Left ventricle myocardium inferior (tissue), 1 donor: ENCODE data around the gene GCNA. TPM values are rescaled to one million over a fixed set of nuclear protein-coding genes. Genes with fewer than 3 reads are reported as not detected.

Experiments
- DNase-seq: peaks from one replicate; pipeline ENCODE4 v3.0.0-alpha.2; 2020
- H3K27ac ChIP-seq: fragments of 200-600 bp; replicated peaks from 2 replicates; pipeline ENCODE4 v1.8.0; 2021
- H3K27me3 ChIP-seq: fragments of 200-600 bp; 2 replicates; pipeline ENCODE4 v1.8.0; 2021; ENCODE audit warnings: low read depth
- H3K36me3 ChIP-seq: fragments of 200-600 bp; 2 replicates; pipeline ENCODE4 v1.8.0; 2021
- H3K4me1 ChIP-seq: fragments of 200-600 bp; 2 replicates; pipeline ENCODE4 v1.8.0; 2021
- H3K4me3 ChIP-seq: fragments of 200-600 bp; 2 replicates; pipeline ENCODE4 v1.8.0; 2021; ENCODE audit warnings: mild to moderate bottlenecking, moderate library complexity
- H3K9me3 ChIP-seq: fragments of 200-600 bp; replicated peaks from 2 replicates; pipeline ENCODE4 v1.8.0; 2021
- CTCF ChIP-seq: fragments of 200-600 bp; IDR thresholded peaks from 2 replicates; pipeline ENCODE4 v1.8.0; 2021; ENCODE audit warnings: antibody characterized with exemption, mild to moderate bottlenecking, borderline replicate concordance
- intact Hi-C: fragments of 100-400 bp; cut with micrococcal nuclease; formaldehyde crosslinking; loops from one replicate; pipeline ENCODE4 v1.11.0; 2022
- total RNA-seq: library from RNA; stranded (reverse); fragmentation: NEBNext Ultra II Directional; extraction: Animal tissue kit (Norgen Biotek cat#: 25700); gene quantifications from one replicate; pipeline ENCODE4 v1.2.1, GENCODE V29; 2021
- donor health status: DM: no; HTN: yes; CAD: no; lungs with severe emphysema.

The GCNA gene
- total RNA-seq, 1 donor from 2014 or later, result 1.4 TPM

DNA sequence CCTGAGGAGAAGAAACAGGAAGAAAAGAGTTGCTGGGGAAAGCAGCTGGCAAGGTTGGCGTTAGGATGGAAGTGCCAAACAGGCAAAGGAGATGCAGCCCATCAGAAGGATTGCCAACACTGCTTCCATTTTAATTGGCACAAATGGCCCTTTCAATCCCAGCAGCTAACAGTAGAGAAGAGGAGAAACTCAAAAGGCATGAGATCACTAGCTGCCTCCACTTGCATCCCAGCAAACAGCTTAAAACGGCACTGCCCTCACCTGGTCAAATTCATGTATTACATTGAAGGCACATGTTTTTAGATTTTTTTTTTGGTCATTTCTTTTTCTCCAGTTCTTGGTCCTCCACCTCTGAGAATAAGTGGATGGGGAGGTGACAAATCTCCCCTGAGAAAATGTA lies 74.2 kb downstream of the GCNA start:
- Histone ChIP-seq H3K4me3 (no peak overlapping the region), H3K4me1 (no peaks in the 10 kb centered on the region), H3K27ac (no peak overlapping the region), H3K36me3 (no peaks in the 10 kb centered on the region), H3K27me3 (no peaks in the 10 kb centered on the region), H3K9me3 (no peaks in the 10 kb centered on the region)
- intact Hi-C loops, result no loop called here
- DNase-seq, result no peak
- TF ChIP-seq CTCF, result peak; percentile 66

DNA sequence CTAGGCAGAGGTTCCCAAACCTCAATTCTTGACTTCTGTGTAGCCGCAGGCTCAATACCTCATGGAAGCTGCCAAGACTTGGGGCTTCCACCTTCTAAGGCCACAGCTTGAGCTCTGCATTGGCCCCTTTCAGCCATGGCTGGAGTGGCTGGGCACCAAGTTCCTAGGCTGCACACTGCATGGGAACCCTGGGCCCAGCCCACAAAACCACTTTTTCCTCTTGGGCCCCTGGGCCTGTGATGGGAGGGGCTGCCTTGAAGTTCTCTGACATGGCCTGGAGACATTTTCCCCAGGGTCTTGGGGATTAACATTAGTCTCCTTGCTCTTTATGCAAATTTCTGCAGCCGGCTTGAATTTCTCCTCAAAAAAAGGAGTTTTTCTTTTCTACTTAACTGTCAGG lies 75.1 kb downstream of the GCNA start:
- Histone ChIP-seq H3K36me3 (no peaks in the 10 kb centered on the region), H3K27ac (no peak overlapping the region), H3K27me3 (no peaks in the 10 kb centered on the region), H3K9me3 (no peaks in the 10 kb centered on the region), H3K4me1 (no peaks in the 10 kb centered on the region), H3K4me3 (no peak overlapping the region)
- intact Hi-C loops, result no loop called here
- no peak for TF ChIP-seq CTCF
- no peak for DNase-seq

- H3K27ac ChIP-seq, result no peak overlapping the region
- intact Hi-C loops, result no loop called here
- H3K4me3 ChIP-seq, result no peak overlapping the region
- H3K4me1 ChIP-seq, result no peaks in the 10 kb centered on the region
- no peaks in the 10 kb centered on the region for H3K27me3 ChIP-seq
- no peak for TF ChIP-seq CTCF
- H3K36me3 ChIP-seq, result no peaks in the 10 kb centered on the region
- no peaks in the 10 kb centered on the region for H3K9me3 ChIP-seq
- no peak for DNase-seq
Measured at GRCh38 chrX:71657267-71657666, 79.0 kb downstream of the GCNA start.

DNA sequence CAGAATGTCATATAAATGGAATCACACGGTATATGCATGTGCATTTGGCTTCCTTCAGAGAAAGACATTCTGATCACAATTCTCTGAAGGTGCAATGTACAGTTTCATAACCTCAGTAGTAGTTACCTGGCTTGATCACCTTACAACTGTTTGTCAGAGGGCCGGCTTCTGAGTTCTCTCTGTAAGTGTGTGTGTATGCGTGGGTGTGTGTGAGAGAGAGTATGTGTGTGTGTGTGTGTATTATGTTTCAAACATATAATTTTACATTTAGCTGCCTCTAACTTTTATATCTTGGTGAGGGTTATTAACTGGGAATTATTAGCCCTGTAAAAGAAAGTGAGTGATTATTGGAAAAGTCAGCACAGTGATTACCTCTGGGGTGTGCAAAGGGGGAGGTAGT lies 81.1 kb downstream of the GCNA start:
- intact Hi-C loops, result no loop called here
- no peaks in the 10 kb centered on the region for H3K4me1 ChIP-seq
- H3K27ac ChIP-seq, result no peak overlapping the region
- no peaks in the 10 kb centered on the region for H3K9me3 ChIP-seq
- DNase-seq, result no peak
- H3K36me3 ChIP-seq, result no peaks in the 10 kb centered on the region
- no peak for TF ChIP-seq CTCF
- no peaks in the 10 kb centered on the region for H3K27me3 ChIP-seq
- no peak overlapping the region for H3K4me3 ChIP-seq

DNA sequence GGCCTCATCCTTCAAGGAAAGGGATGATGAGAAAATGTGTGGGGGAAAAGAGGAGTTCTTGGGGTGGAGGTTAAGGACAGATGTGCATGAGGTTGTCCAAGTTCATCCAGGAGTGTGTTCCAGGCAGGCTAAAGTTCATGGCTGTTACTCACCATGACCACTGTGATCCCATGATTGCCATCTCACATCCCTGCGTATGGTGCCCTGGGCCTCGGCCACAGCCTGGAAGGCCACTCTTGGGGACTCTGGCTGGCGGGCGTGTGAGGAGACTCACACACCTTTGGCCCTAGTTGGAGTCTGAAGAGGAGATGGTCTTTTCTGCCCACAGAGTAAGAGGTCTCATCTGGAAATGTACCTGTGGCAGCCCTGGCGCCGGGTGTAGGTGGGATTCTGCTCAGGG lies 81.7 kb downstream of the GCNA start:
- Histone ChIP-seq H3K27ac (no peak overlapping the region), H3K4me3 (no peak overlapping the region), H3K36me3 (no peaks in the 10 kb centered on the region), H3K9me3 (no peaks in the 10 kb centered on the region), H3K27me3 (no peaks in the 10 kb centered on the region), H3K4me1 (no peaks in the 10 kb centered on the region)
- DNase-seq, result no peak
- no peak for TF ChIP-seq CTCF
- intact Hi-C loops, result no loop called here
